Measurements from ENCODE around the gene HDAC4.

Gene HDAC4

DNA sequence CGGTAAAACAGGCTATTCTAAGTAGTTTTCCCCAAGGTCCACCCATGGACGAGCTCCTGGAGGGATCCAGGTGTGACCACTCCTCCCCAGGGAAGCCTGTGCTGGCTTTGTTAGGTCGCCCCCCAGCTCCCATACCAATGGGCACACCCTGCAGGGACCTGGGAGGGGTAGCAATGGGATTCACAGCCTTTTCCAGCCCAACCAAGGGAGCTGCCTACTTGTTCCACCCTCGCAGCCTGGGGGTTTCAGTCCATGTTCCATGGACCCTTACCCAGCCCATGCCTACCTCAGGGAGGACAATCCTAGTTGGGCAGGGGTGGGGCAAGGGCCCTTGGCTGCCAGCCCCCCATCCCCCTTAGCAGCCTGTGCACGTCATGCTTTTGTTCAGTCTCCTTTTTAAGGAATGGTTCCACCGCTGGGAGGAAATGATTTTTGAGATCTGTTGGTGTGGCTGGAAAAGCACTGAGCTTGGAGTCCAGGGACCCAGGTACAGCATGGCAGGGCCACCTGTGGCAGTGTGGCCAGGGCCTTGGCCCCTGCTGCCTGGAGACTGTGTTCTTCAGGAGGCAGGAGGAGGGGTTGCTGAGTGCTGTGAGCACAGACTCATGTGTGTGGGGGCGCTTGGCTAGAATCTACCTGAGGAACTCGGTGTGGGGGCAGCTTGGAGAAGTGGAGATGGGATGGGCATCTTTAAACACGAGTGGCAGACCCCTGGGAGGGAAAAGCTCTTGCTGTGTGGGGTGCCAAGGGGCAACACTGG lies 386.2 kb downstream of the HDAC4 start:
- no peak for DNase-seq

DNA sequence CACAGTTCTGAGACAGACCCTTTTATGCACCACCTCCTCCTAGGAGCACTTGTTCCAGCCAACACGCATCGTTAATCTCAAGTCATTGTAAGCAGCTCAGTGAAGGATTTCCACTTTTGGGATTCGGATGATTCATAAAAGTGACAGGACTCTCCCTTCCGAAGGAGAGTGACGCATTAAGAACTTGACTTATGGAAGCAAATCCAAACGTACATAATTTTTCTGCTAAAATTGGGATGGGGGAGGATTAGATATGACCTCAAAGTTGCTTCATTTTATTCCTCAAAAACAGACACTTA lies 387.2 kb downstream of the HDAC4 start:
- no peak for DNase-seq

DNA sequence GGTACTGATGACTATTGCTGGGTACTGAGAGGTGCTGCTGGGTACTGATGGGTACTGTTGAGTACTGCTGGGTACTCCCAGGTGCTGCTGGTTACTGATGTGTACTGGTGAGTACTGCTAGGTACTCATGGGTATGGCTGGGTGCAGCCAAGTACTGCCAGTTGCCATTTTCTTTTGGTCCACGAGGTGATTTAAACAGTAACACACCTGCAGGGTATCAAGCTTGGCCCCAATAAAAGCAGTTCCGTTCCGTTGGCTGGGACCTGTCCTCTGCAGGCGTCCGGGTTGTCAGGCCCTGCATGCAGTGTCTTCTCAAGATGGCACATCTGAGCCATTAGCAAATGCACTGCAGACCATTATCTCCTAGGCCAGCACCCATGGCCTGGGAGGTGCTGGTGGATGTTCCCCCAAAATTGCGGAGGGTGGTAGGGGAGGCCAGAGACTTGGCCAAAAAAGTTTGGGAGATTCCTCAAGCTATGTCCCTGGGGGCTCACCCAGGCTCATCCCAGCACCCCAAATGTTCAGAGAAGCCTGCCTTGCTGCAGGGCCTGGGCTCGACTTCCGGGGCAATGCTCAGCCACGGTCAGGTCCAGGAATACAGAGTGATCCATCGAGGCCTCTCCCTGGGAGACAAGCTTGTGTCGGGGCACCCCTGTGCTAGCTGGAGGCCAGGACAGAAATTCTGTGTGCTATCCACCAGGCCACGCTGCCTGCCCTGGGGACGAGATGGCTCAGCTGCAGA lies 387.7 kb downstream of the HDAC4 start:
- DNase-seq = no peak

DNA sequence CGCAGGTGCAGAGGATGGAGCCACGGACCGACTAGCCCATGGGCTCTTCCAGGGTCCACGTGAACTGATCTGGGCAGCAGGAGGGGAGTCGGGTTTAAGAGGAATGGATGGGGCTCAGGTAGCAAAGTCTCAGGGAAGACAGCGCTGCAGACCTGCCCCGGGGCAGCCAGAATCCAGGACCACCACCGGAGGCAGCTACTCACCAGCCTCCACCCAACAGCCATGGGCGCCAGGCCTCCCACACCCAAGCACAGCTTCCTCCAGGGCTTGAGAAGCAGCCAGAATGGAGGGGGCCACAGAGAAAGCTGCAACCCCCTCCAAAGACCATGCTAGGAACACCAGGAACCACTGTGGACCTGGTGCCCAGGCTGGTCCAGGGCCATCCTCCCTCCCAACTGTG lies 388.6 kb downstream of the HDAC4 start:
- no peak for DNase-seq

DNA sequence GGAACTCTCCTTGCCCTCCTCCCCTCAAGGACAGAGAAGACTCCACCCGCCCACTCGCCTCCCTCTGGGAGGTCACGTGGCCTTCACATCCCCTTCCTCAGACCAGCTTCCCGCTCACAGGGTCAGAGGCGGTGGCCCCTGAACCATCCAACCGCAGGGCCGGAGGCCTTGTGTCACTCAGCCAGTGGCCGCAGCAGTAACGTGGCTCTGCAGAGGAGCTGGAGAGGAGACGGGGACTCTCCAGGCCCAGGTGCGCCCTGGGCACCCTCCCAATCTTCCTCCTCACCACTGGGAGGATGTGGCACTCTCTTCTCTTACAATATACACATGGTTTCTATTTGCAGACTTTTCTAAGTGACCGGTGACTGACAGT lies 391.2 kb downstream of the HDAC4 start:
- no peak for DNase-seq

DNA sequence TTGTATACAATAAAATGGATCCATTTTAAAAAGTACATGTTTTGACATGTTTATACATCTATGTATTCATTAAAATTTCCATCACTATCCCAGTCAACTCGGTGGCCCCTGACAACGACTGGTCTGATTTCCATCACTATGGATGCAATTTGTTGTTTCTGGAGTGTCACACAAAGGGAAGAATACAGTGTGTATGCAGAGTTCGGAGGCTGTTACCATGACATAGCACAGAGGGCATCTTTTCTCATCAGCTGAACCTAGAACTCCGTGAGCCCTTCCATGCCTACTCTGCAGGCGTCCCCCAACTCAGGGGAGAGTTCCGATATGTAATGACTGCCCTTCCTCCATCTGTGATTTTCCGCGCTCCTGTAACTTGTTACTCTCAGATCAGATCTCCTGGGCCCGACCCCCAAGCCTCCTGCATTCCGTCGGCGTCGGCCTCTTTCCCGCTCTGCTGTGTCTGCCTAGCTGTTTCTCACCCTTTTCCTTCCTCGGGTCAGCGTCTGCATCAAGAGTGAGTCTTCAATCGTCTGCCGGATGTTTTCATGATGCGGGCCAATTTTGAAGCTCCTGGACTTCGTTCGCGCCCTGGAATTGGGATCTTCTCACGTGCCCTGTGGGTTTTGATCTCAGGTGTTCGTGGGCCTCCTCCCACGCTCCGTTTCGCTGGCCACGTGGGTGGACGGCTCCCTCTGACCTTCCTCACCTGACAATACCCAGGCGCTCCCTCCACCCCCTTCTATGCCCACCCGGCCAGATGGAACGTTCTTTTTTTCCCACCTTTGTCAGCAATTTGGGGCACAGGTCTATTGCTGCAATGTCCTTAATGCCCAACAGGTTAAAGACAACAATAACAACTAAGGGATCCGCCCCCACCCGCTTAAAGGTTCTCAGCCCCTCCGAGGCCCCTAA lies 391.9 kb downstream of the HDAC4 start:
- no peak for DNase-seq

DNA sequence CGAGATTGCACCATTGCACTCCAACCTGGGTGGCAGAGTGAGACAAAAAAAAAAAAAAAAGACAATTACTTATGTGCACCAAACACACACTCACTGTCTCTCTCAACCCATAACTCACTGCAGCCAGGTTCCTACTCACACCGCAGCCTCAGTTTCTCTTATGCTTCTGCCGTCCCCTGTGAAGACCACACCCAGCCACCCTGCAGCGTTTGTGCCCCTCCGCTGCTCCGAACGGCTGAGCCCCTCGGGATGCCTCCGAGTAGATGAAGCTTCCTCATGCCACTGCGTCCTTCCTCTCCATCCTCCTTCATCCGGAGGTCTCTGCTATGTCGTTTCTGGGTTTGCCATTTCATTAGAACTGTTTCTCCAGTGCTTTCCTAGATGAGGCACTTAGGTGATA lies 392.8 kb downstream of the HDAC4 start:
- DNase-seq = no peak

DNA sequence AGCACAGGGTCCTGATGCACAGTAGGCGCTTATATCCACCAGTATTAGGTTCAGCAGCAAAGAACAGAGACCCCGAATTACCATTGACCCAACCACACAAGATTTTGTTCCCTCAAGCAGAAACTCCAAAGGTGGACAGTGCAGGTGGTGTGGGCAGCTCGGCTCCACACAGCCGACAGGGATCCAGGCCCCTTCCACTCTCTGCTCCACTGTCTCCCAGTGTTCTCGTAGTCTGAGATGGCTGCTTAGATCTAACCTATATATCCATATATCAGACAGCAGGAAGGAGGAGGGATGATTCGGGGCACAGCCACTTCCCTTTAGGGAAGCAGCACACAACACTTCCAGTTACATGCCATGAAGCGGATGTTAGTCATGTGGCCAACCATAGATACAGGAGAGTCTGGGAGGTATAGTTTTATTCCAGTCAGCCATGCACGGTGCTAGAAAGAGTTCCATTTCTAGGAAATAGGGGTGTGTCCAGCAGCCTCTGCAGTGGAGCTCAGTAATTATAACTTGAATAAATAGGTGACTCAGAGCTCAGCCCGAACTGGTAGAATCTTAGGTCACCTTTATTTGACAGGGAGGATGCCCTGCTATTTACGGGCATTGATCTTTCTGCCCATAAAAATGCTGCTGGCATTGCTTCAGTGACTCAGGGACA lies 394.1 kb downstream of the HDAC4 start:
- no peak for DNase-seq

DNA sequence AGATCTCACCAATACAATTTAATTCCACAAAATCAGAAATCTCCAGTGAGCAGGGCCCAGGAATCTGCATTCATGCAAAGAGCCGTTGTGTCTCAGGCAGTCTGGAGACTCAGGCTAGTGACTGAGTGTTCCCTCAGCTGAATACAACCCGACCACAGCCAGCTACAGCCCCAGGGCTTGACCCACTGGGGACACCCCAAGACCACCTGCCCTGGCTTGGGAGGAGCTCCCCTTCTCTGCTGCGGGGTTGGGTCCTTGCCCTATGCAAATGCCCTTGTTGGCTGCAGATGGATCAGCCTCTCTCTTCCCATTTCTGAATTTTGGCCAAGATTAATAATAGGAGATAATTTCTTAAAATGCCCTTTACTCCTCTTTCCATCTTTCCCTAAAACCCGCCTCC lies 395.2 kb downstream of the HDAC4 start:
- no peak for DNase-seq

DNA sequence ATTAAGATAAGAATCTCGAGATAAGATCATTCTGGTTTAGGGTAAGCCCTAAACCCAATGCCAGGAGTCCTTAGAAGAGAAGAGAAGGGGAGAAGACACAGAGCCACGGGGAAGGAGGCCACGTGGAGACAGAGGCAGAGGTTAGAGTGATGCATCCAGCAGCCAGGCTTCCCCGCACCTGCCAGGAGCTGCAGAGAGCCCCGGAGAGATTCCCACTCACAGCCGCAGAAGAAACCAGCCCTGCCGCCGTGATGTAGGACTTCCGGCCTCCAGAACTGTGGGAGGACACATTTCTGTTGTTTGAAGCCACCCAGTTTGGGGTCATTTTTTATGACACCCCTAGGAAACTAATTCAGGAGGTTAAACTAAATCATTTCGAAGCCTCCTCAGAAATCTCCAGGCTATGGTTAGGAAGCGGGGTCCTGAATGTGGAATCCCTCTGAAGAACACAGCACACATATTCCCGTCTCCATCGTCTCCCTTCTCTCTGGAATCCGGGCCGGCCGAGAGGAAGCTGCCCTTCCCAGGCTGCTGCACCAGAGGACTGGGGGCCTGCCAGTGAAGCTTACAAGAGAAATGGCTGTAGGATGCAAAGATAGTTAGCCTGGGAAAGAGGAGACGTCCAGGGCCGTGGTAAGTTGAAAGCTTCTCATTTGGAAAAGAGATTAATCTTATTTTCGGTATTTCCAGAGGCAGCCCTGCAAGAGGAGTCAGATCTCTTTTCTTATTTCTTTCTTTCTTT lies 396.4 kb downstream of the HDAC4 start:
- DNase-seq = no peak

DNA sequence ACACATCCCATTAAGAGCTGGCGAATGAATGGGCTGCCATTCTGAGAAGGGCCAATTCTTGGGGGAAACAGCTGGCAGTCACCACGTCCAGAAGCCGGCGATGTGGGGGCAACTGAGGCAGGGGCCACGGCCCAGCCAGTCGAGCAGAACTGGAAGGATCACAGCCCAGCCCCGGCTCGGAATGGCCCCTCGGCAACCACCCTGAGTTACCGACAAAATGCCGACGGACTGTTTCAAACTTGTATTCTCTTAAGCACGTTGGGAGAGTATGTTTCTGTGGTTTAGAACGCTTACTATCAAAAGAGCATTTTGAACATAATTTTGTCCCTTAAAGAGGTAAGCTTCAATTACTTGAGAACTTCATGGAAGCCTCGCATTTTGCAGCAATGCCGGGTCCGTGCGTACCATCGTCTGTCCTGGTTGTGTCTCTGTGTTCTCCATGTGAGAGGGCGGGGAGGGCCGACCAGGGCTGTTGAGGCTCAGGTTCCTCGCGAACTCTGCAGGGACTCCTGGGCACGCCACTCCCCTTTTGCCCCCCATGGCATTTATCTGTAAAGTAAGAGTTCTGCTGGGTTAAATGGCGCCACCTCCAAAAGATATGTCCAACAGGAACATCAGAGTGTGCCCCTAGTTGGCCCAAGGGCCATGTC lies 397.1 kb downstream of the HDAC4 start:
- DNase-seq = no peak

DNA sequence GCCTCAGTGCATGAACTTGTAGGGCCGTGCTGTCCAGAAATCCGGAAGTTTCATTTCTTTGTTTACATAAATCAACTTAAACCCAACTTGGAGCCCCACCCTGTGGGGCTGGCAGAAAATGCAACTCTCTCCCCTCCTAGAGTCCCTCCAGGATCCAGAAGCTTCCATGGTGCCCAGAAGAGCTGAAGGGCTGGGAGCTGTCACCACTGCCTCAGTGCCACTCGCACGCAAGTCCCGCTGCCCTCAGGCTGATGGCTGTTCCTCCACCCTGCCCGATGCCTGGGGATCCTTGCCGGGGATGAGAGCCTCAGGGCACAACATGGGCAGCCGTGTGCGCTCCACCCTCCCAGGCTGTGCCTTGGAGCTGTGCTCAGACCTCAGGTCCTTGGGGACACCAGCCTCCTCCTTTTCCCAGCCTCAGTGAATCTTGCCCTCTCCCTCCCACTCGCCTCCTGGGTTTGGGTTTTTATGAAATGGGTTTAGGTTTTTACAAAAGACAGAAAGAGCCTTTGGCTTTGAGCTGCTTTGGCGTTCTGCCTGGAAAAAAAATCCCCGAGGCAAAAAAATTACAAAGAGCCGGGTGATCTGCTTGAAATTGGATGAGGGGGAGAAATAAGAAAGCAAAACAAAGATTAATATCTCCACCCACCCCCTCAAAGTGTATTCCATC lies 397.7 kb downstream of the HDAC4 start:
- DNase-seq = no peak

DNA sequence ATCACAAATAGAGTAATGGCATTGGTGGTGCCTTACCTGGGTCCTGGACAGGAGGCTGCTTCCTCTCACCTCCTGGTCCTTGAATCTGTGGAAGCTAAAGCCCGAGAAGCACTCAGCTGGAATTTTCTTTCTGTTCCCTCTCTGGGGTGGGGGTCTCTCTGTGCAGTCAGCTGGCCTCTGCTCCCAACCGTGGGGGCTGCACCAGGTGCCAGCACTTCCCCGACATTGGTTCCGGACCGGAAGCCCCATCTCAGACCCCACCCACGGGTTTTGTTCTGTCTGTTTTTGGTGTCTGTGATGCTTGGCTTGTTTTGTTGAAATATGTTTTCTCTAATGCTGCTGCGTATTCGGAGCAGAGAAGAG lies 398.2 kb downstream of the HDAC4 start:
- DNase-seq = no peak

DNA sequence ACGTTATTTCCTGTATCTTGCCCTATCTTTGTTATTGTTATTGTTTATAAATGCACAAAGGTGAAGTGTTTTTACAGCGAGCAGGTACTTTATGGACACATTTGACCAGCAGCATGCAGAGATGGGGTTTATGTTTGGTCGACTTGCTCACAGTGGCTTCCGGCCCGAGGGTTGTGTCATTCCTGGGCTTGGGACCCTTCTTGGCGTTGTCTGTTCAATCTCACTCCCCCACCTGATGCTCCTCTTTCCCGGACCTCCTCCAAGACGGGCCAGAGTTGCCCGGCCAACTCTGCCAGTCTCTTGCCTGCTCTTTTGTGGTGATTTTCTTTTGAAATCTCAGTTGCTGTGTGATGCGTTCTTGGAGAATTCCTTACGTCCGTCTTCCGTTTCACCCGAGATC lies 399.0 kb downstream of the HDAC4 start:
- no peak for DNase-seq

DNA sequence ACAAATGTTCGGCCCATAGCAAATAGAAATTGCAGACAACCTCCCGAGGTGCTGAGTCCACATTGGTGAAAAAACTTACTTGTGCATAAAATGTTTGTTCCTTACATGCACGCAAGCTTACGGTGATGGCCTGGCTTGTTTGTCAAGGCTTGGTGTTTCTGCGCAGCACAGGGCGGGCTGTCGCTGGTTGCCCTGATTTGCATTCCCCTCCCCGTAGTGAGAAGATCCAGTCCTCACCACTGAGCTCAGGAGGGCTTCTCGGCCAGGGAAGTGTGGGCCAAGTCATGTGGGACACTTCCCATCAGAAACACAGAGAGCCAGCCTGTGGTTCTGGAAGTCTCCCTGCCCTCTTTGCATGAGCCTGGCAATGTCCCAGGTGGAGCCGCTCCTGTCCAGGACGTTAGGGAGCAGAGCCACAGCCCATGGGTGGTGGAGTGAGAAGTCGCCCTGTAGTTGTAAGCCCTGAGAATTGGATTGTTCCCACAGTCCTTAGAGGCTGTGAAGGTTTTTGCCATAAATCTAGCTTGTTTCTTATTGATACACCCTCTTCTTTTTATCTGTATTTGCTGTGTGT lies 400.2 kb downstream of the HDAC4 start:
- DNase-seq = no peak

DNA sequence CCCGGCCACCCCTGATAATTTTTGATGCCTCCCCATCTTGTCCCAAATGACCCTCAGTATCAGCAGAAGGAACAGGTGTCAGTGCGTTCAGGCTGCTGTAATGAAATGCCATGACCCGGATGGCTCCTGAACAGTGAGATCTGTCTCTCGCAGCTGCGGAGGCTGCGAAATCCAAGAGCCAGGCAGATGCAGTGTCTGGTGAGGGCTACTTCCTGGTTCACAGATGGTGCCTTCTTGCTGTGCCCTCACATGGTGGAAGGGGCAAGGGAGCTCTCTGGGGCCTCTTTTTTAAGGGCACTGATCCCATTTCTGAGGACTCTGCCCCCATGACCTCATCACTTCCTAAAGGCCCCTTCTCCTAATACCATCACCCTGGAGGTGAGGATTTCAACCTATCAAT lies 400.7 kb downstream of the HDAC4 start:
- no peak for DNase-seq

DNA sequence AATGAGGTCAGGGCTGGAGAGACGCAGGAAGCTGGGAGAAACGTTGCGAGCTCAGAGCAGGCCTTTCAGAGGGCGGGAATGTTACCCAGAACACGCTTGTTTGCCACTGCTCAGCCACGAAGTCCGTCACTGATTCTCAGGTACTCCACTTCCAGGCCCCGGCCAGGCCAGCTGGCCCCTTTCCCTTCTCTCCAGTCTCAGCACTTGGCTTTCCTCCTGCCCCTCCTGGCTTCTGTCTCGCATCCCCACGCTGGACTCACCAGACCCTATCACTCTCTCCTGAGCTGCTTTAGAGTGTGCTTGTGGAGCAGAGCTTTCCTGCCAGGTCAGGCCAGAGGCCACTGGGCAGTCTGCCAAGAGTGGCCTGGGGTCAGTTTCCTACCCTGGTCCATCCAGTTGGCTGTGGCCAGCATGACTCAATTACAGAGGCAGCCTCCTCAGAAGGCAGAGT lies 401.5 kb downstream of the HDAC4 start:
- DNase-seq = no peak

DNA sequence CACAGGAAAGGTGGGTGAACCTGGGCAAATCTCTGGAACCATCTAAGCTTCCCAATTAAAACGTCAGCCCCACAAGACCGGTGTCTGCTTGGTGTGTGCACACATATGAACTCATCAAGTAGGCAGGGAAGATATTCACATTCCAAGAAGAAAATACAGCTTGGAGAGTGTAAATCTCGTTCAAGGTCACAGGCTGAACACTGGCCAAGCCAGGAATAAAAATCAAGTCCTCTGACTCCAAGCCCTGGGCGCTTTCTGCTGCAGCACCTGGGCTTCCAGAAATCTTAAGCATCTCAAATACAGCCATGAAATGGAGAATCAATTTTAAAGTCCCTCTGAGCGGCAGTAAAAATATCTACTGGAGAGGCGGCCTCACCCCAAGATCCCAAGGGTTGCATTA lies 402.0 kb downstream of the HDAC4 start:
- DNase-seq = no peak
